T-helper 2 cell (primary cell): ENCODE results near the gene CNGA3.
A peak's percentile ranks its signal among the peaks of the same experiment; 100 is the strongest.
"Not testable (repeated sequence)": the region's sequence is repeated elsewhere in the genome, so short reads cannot be mapped to it uniquely, and the experiment has no call there.

Source experiments
- DNase-seq, 5 experiments: peaks; one replicate each; pipeline versions ENCODE4 v3.0.0 to v3.0.0-alpha.2; 2012 to 2022

Gene CNGA3

GRCh38 chr2:98404556-98405250 lies 58.4 kb downstream of the CNGA3 start:
- DNase-seq = no peak

GRCh38 chr2:98405301-98405700 lies 59.0 kb downstream of the CNGA3 start:
- DNase-seq = no peak

- DNase-seq = no peak
These were observed 61.9 kb downstream of the CNGA3 start for GRCh38 chr2:98408155-98408554.

- DNase-seq = peak in 3 of 5 experiments; percentile 23 to 70 (median 51)
These were observed 66.6 kb downstream of the CNGA3 start for GRCh38 chr2:98412751-98413458.

- DNase-seq = not testable (repeated sequence)
These were observed 68.0 kb downstream of the CNGA3 start for GRCh38 chr2:98414246-98414645.

GRCh38 chr2:98415719-98416248 lies 69.5 kb downstream of the CNGA3 start:
- not testable (repeated sequence) for DNase-seq

GRCh38 chr2:98416383-98417159 lies 70.3 kb downstream of the CNGA3 start:
- DNase-seq = no peak

GRCh38 chr2:98419544-98419943 lies 73.3 kb downstream of the CNGA3 start:
- DNase-seq = no peak

GRCh38 chr2:98419977-98420725 lies 73.9 kb downstream of the CNGA3 start:
- no peak for DNase-seq

GRCh38 chr2:98422449-98422848 lies 76.2 kb downstream of the CNGA3 start:
- DNase-seq = no peak

GRCh38 chr2:98426771-98427170 lies 80.5 kb downstream of the CNGA3 start:
- DNase-seq = no peak

GRCh38 chr2:98432145-98432544 lies 85.9 kb downstream of the CNGA3 start:
- no peak for DNase-seq

GRCh38 chr2:98433363-98433964 lies 87.2 kb downstream of the CNGA3 start:
- no peak for DNase-seq

GRCh38 chr2:98434492-98434891 lies 88.2 kb downstream of the CNGA3 start:
- no peak for DNase-seq

- DNase-seq = not testable (repeated sequence)
These were observed 89.4 kb downstream of the CNGA3 start for GRCh38 chr2:98435670-98436069.

- no peak for DNase-seq
These were observed 90.5 kb downstream of the CNGA3 start for GRCh38 chr2:98436734-98437133.

- peak in 2 of 5 experiments; percentile 53 to 87 for DNase-seq
These were observed 92.2 kb downstream of the CNGA3 start for GRCh38 chr2:98438190-98439133.

GRCh38 chr2:98441706-98442450 lies 95.6 kb downstream of the CNGA3 start:
- no peak for DNase-seq

- no peak for DNase-seq
These were observed 96.2 kb downstream of the CNGA3 start for GRCh38 chr2:98442488-98442887.
